ENCODE results near the gene SCYGR5. TPM values are rescaled to one million over a fixed set of nuclear protein-coding genes. Genes with fewer than 3 reads are reported as not detected.
A peak's percentile ranks its signal among the peaks of the same experiment; 100 is the strongest.

The SCYGR5 gene
- polyA plus RNA-seq, 1 donor (not counting 4 experiments of a cell fraction or from before 2014, with no cell fraction given): not detected

GRCh38 chr2:227623226-227623625 is 43.4 kb upstream of the SCYGR5 start:
- peaks cover 2% of the 10 kb centered on the region for H3K9me3 ChIP-seq (ENCODE audit: control insufficient read depth, low read depth, low read length)
- peak overlapping the region; percentile 85 for H2AFZ ChIP-seq (ENCODE audit: control insufficient read depth, low read length)
- H3K9ac ChIP-seq (ENCODE audit: control insufficient read depth, extremely low read depth, insufficient read depth, low read length): no peak overlapping the region
- dilution Hi-C loops (cut with MboI; ENCODE audit: extremely low pct_ligation_motif_present, low sequenced_read_pairs): no loop called here
- H3K27ac ChIP-seq (ENCODE audit: control insufficient read depth, insufficient read depth, low read length): no peak overlapping the region
- no peaks in the 10 kb centered on the region for H3K36me3 ChIP-seq (ENCODE audit: control insufficient read depth in 2 of 2, extremely low read depth in 1 of 2, insufficient read depth in 2 of 2, low read length in 2 of 2)
- DNase-seq (ENCODE audit: low read depth, low spot score): no peak
- H3K79me2 ChIP-seq (ENCODE audit: control insufficient read depth, insufficient read depth, low read length): no peaks in the 10 kb centered on the region
- no peak overlapping the region for H3K4me3 ChIP-seq (ENCODE audit: control insufficient read depth in 2 of 3, extremely low read depth in 1 of 3, insufficient read depth in 2 of 3, low read depth in 1 of 3, low read length in 3 of 3)
- no peaks in the 10 kb centered on the region for H3K27me3 ChIP-seq (ENCODE audit: control insufficient read depth, extremely low read depth, insufficient read depth, low read length)
- TF ChIP-seq EZH2 (IDR thresholded peaks at IDR 0.05; ENCODE audit: low read length) (no peak), CTCF (optimal IDR thresholded peaks at IDR 0.05 in 1 of 3, IDR thresholded peaks at IDR 0.05 in 1 of 3, conservative IDR thresholded peaks at IDR 0.05 in 1 of 3; ENCODE audit: extremely low read depth in 1 of 3, insufficient read depth in 2 of 3, low read length in 3 of 3) (no peak)
- H4K20me1 ChIP-seq (ENCODE audit: control insufficient read depth, extremely low read depth, insufficient read depth, low read length): no peaks in the 10 kb centered on the region
- peak overlapping the region; percentile 54 for H3K4me2 ChIP-seq (ENCODE audit: control insufficient read depth, extremely low read depth, insufficient read depth, low read depth, low read length)
- H3K9me1 ChIP-seq (ENCODE audit: control insufficient read depth, extremely low read depth, insufficient read depth, low read length): no peaks in the 10 kb centered on the region
- H3K4me1 ChIP-seq (ENCODE audit: control insufficient read depth, extremely low read depth, insufficient read depth, low read length): peaks cover 7% of the 10 kb centered on the region
- no peak for FAIRE-seq

GRCh38 chr2:227625420-227625819 is 41.2 kb upstream of the SCYGR5 start:
- Histone ChIP-seq H3K4me2 (ENCODE audit: control insufficient read depth, extremely low read depth, insufficient read depth, low read depth, low read length) (no peak overlapping the region), H3K4me3 (ENCODE audit: control insufficient read depth in 2 of 3, extremely low read depth in 1 of 3, insufficient read depth in 2 of 3, low read depth in 1 of 3, low read length in 3 of 3) (no peak overlapping the region), H3K9me3 (ENCODE audit: control insufficient read depth, low read depth, low read length) (peaks cover 2% of the 10 kb centered on the region), H3K4me1 (ENCODE audit: control insufficient read depth, extremely low read depth, insufficient read depth, low read length) (peaks cover 7% of the 10 kb centered on the region), H3K79me2 (ENCODE audit: control insufficient read depth, insufficient read depth, low read length) (no peaks in the 10 kb centered on the region), H4K20me1 (ENCODE audit: control insufficient read depth, extremely low read depth, insufficient read depth, low read length) (no peaks in the 10 kb centered on the region), H3K36me3 (ENCODE audit: control insufficient read depth in 2 of 2, extremely low read depth in 1 of 2, insufficient read depth in 2 of 2, low read length in 2 of 2) (no peaks in the 10 kb centered on the region), H3K9ac (ENCODE audit: control insufficient read depth, extremely low read depth, insufficient read depth, low read length) (no peak overlapping the region), H3K9me1 (ENCODE audit: control insufficient read depth, extremely low read depth, insufficient read depth, low read length) (no peaks in the 10 kb centered on the region), H3K27me3 (ENCODE audit: control insufficient read depth, extremely low read depth, insufficient read depth, low read length) (no peaks in the 10 kb centered on the region), H3K27ac (ENCODE audit: control insufficient read depth, insufficient read depth, low read length) (no peak overlapping the region), H2AFZ (ENCODE audit: control insufficient read depth, low read length) (no peak overlapping the region)
- DNase-seq (ENCODE audit: low read depth, low spot score) (no peak), FAIRE-seq (no peak)
- TF ChIP-seq EZH2 (IDR thresholded peaks at IDR 0.05; ENCODE audit: low read length): no peak
- dilution Hi-C loops (cut with MboI; ENCODE audit: extremely low pct_ligation_motif_present, low sequenced_read_pairs): no loop called here

- H3K27me3 ChIP-seq (ENCODE audit: control insufficient read depth, extremely low read depth, insufficient read depth, low read length): no peaks in the 10 kb centered on the region
- no peak overlapping the region for H3K9ac ChIP-seq (ENCODE audit: control insufficient read depth, extremely low read depth, insufficient read depth, low read length)
- no peak for FAIRE-seq
- peaks cover 2% of the 10 kb centered on the region for H3K9me3 ChIP-seq (ENCODE audit: control insufficient read depth, low read depth, low read length)
- no peak overlapping the region for H3K4me3 ChIP-seq (ENCODE audit: control insufficient read depth in 2 of 3, extremely low read depth in 1 of 3, insufficient read depth in 2 of 3, low read depth in 1 of 3, low read length in 3 of 3)
- H3K36me3 ChIP-seq (ENCODE audit: control insufficient read depth in 2 of 2, extremely low read depth in 1 of 2, insufficient read depth in 2 of 2, low read length in 2 of 2): no peaks in the 10 kb centered on the region
- H3K79me2 ChIP-seq (ENCODE audit: control insufficient read depth, insufficient read depth, low read length): no peaks in the 10 kb centered on the region
- H3K27ac ChIP-seq (ENCODE audit: control insufficient read depth, insufficient read depth, low read length): no peak overlapping the region
- no peak for DNase-seq (ENCODE audit: low read depth, low spot score)
- no peak overlapping the region for H2AFZ ChIP-seq (ENCODE audit: control insufficient read depth, low read length)
- H3K4me2 ChIP-seq (ENCODE audit: control insufficient read depth, extremely low read depth, insufficient read depth, low read depth, low read length): no peak overlapping the region
- no peaks in the 10 kb centered on the region for H3K9me1 ChIP-seq (ENCODE audit: control insufficient read depth, extremely low read depth, insufficient read depth, low read length)
- dilution Hi-C loops (cut with MboI; ENCODE audit: extremely low pct_ligation_motif_present, low sequenced_read_pairs): no loop called here
- TF ChIP-seq CTCF (optimal IDR thresholded peaks at IDR 0.05 in 1 of 3, IDR thresholded peaks at IDR 0.05 in 1 of 3, conservative IDR thresholded peaks at IDR 0.05 in 1 of 3; ENCODE audit: extremely low read depth in 1 of 3, insufficient read depth in 2 of 3, low read length in 3 of 3) (no peak), EZH2 (IDR thresholded peaks at IDR 0.05; ENCODE audit: low read length) (no peak)
- no peaks in the 10 kb centered on the region for H4K20me1 ChIP-seq (ENCODE audit: control insufficient read depth, extremely low read depth, insufficient read depth, low read length)
- peaks cover 7% of the 10 kb centered on the region for H3K4me1 ChIP-seq (ENCODE audit: control insufficient read depth, extremely low read depth, insufficient read depth, low read length)
These were observed 39.9 kb upstream of the SCYGR5 start for GRCh38 chr2:227626580-227627151.
